Hepatocyte (in vitro differentiated cells): ENCODE data around the gene LMTK2. TPM values are rescaled to one million over a fixed set of nuclear protein-coding genes. Genes with fewer than 3 reads are reported as not detected.

Experiments used
- DNase-seq: peaks from one replicate; pipeline ENCODE4 v3.0.0-alpha.2; 2016; ENCODE audit warnings: low spot score
- H2AFZ ChIP-seq: fragments of 200-600 bp; sonication (generic); 2 replicates; pipeline ENCODE4 v1.6.0; 2016; ENCODE audit warnings: antibody characterized with exemption, mild to moderate bottlenecking
- H3K27ac ChIP-seq: fragments of 200-600 bp; sonication (generic); 2 replicates; pipeline ENCODE4 v1.5.1; 2016; ENCODE audit warnings: mild to moderate bottlenecking
- H3K27me3 ChIP-seq: fragments of 200-600 bp; sonication (generic); 2 replicates; pipeline ENCODE4 v1.6.1; 2016
- H3K36me3 ChIP-seq: fragments of 200-600 bp; sonication (generic); replicated peaks from 2 replicates; pipeline ENCODE4 v1.5.1; 2016; ENCODE audit warnings: low read depth; ENCODE audit not compliant: insufficient read depth
- H3K4me1 ChIP-seq: fragments of 200-600 bp; sonication (generic); 2 replicates; pipeline ENCODE4 v1.5.1; 2016; ENCODE audit warnings: mild to moderate bottlenecking, moderate library complexity; ENCODE audit not compliant: insufficient read depth
- H3K4me2 ChIP-seq: fragments of 200-600 bp; sonication (generic); 2 replicates; pipeline ENCODE4 v1.6.0; 2016
- H3K4me3 ChIP-seq: fragments of 200-600 bp; sonication (generic); 2 replicates; pipeline ENCODE4 v1.5.1; 2016; ENCODE audit warnings: mild to moderate bottlenecking
- H3K79me2 ChIP-seq: fragments of 200-600 bp; sonication (generic); 2 replicates; pipeline ENCODE4 v1.6.0; 2017; ENCODE audit warnings: mild to moderate bottlenecking
- H3K9me2 ChIP-seq: fragments of 200-600 bp; sonication (generic); replicated peaks from 2 replicates; pipeline ENCODE4 v1.6.0; 2017; ENCODE audit warnings: mild to moderate bottlenecking; ENCODE audit not compliant: insufficient read depth
- H3K9me3 ChIP-seq: fragments of 200-600 bp; sonication (generic); 2 replicates; pipeline ENCODE4 v1.5.1; 2016; ENCODE audit warnings: low read depth, mild to moderate bottlenecking
- H4K20me1 ChIP-seq: fragments of 200-600 bp; sonication (generic); 2 replicates; pipeline ENCODE4 v1.6.0; 2016; ENCODE audit warnings: mild to moderate bottlenecking; ENCODE audit not compliant: insufficient read depth, poor library complexity, severe bottlenecking
- CTCF ChIP-seq: fragments of 200-600 bp; sonication (generic); IDR thresholded peaks from 2 replicates; pipeline ENCODE4 v1.5.1; 2016; ENCODE audit warnings: antibody characterized with exemption, mild to moderate bottlenecking; ENCODE audit not compliant: poor library complexity
- EZH2 ChIP-seq: fragments of 200-600 bp; sonication (generic); IDR thresholded peaks from 2 replicates; pipeline ENCODE4 v1.6.1; 2016; ENCODE audit warnings: antibody characterized with exemption, mild to moderate bottlenecking, borderline replicate concordance
- EZH2phosphoT487 ChIP-seq: fragments of 200-600 bp; sonication (generic); IDR thresholded peaks from one replicate; pipeline ENCODE4 v1.6.1; 2018; ENCODE audit warnings: antibody characterized with exemption, mild to moderate bottlenecking, low read depth, moderate library complexity; ENCODE audit not compliant: unreplicated experiment, severe bottlenecking
- WGBS: methylation state at CpG from one replicate; pipeline ENCODE4 v1.1.6; 2016; ENCODE audit warnings: low lambda C conversion rate; ENCODE audit errors: missing lambda C conversion rate; 5-methylcytosine and 5-hydroxymethylcytosine counted together
- polyA plus RNA-seq: library from polyadenylated mRNA; unstranded; fragments of >200 nt; fragmentation: Nextera tagmentation; extraction: Ambion mirVana; gene quantifications from 2 replicates; pipeline ENCODE4 v1.2.1, GENCODE V29; 2016
- total RNA-seq: library from RNA; depleted of rRNA; stranded (reverse); fragments of >200 nt; gene quantifications from 2 replicates; pipeline ENCODE4 v1.2.3, GENCODE V29; 2014

Gene LMTK2
- total and polyA plus RNA-seq, 2 experiments from 2014 or later: 5.0 to 13.1 TPM

DNA sequence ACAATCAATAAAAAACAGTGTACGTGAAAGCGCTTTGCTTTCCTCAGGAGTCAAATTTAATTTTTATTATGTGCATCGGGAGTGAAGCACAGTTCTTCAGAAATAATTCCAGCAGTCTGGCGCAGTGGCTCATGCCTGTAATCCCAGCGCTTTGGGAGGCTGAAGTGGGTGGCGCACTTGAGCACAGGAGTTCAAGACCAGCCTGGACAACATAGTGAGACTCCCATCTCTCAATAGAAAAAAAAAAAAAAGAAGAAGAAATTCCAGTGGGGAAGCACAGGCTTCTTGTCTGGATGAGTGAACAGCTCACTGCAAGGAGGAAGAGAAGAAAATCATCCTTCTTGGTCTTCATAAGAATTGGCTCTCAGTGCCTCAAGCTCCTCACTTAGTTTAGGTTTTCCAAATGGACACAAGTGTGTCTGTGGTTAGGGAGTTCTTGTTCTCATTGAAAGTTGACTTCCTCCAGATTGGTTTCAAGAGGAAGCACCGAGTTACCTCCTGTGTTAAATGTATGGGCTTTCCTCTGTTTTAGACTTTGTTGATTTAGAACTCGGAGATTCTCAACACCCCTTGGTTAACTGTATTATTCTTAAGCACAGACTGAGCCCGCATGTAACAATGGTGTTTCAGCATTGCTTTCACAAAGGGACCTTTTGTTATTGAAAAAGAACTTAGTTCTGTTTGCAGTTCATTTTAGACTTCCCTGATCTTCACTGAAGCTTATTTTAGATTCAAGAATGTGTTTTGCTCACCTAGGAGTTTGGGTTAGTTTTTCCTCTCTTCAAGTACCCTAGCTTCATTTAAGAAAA, 28.0 kb downstream of the LMTK2 start:
- peaks cover 1% of the 10 kb centered on the region for H3K36me3 ChIP-seq
- H2AFZ ChIP-seq: no peak overlapping the region
- peak overlapping the region; percentile 51 for H3K4me2 ChIP-seq
- H3K4me1 ChIP-seq: peaks cover 24% of the 10 kb centered on the region
- H3K27ac ChIP-seq: peak overlapping the region; percentile 85
- peaks cover 2% of the 10 kb centered on the region for H4K20me1 ChIP-seq
- no peaks in the 10 kb centered on the region for H3K27me3 ChIP-seq
- no peak for DNase-seq
- H3K9me2 ChIP-seq: no peaks in the 10 kb centered on the region
- peaks cover 58% of the 10 kb centered on the region for H3K79me2 ChIP-seq
- no peak overlapping the region for H3K4me3 ChIP-seq
- TF ChIP-seq EZH2 (no peak), CTCF (no peak), EZH2phosphoT487 (no peak)
- H3K9me3 ChIP-seq: no peaks in the 10 kb centered on the region
- WGBS: 92% methylated on average over 9 of the region's 9 CpGs

DNA sequence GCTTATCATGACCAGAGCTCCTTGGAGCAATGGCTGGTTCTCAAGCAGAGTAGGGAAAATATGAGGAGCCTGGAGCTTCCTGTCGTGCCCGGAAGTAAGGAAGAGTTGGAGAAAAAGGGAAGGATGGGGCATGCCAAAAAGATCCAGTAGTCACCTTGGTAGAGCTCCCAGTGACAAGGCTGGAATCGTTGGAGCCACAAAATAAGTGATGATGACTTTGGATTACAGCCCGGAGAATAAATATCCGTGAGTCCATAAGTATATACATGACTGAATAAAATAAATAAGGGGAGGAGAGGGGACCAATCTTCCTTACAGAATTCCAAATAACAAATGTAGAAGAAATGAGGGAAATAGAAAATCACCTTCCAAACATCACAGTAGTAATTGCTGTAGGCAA, 29.3 kb downstream of the LMTK2 start:
- peaks cover 2% of the 10 kb centered on the region for H4K20me1 ChIP-seq
- no peak overlapping the region for H3K4me2 ChIP-seq
- no peaks in the 10 kb centered on the region for H3K27me3 ChIP-seq
- no peak for DNase-seq
- no peak for TF ChIP-seq EZH2
- TF ChIP-seq EZH2phosphoT487: no peak
- TF ChIP-seq CTCF: no peak
- no peaks in the 10 kb centered on the region for H3K9me2 ChIP-seq
- peaks cover 3% of the 10 kb centered on the region for H3K36me3 ChIP-seq
- H2AFZ ChIP-seq: no peak overlapping the region
- H3K4me3 ChIP-seq: no peak overlapping the region
- 94% methylated on average over 5 of the region's 5 CpGs for WGBS
- H3K79me2 ChIP-seq: peaks cover 51% of the 10 kb centered on the region
- no peak overlapping the region for H3K27ac ChIP-seq
- H3K4me1 ChIP-seq: peaks cover 24% of the 10 kb centered on the region
- no peaks in the 10 kb centered on the region for H3K9me3 ChIP-seq

GRCh38 chr7:98136423-98136822, 29.8 kb downstream of the LMTK2 start:
- Histone ChIP-seq H3K36me3 (peaks cover 3% of the 10 kb centered on the region), H3K27me3 (no peaks in the 10 kb centered on the region), H3K27ac (no peak overlapping the region), H2AFZ (no peak overlapping the region), H3K4me2 (no peak overlapping the region), H3K9me3 (no peaks in the 10 kb centered on the region), H3K9me2 (no peaks in the 10 kb centered on the region), H3K4me3 (no peak overlapping the region), H4K20me1 (peaks cover 2% of the 10 kb centered on the region), H3K4me1 (peaks cover 20% of the 10 kb centered on the region), H3K79me2 (peaks cover 51% of the 10 kb centered on the region)
- 94% methylated on average over 5 of the region's 5 CpGs for WGBS
- no peak for DNase-seq
- TF ChIP-seq EZH2phosphoT487 (no peak), CTCF (no peak), EZH2 (no peak)
